ENCODE data around the gene RCOR2. TPM values are rescaled to one million over a fixed set of nuclear protein-coding genes. Genes with fewer than 3 reads are reported as not detected.
A peak's percentile ranks its signal among the peaks of the same experiment; 100 is the strongest.

RCOR2 gene
- total RNA-seq, 2 experiments from 2014 or later: 0.17 to 0.19 TPM

DNA sequence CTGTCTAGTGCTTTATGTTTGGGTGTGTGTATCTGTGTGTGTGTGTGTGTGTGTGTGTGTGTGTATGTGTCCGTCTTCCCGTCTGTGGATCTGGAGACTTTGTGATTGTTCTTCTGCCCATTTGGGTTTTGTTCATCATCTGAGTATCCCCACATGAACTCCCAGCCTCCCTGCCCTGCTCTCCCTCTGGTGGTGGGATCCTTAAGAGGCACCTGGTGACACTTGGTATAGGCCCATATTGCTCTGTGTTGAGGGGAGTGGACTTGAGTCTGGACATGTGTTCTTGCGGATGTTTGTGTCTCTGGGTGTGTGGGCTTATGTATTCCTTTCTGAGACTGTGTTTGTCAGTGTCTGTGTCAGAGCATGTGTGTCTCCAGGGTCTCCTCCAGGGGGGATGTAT lies 15.3 kb downstream of the RCOR2 start:
- H3K4me1 Mint-ChIP-seq (ENCODE audit: low read depth): no peaks in the 10 kb centered on the region
- no peak overlapping the region for H3K27ac Mint-ChIP-seq
- H3K27me3 Mint-ChIP-seq (ENCODE audit: low read depth): no peaks in the 10 kb centered on the region
- no peak overlapping the region for H3K4me3 Mint-ChIP-seq
- intact Hi-C loops (cut with micrococcal nuclease): no loop called here
- no peak for DNase-seq
- peaks cover 31% of the 10 kb centered on the region for H3K36me3 Mint-ChIP-seq (ENCODE audit: low read depth)
- CTCF ChIA-PET: interaction anchor here (0.7 kb wide), 1 partner anchor 65 kb away, joined by 4 read pairs; no protein-coding TSS in a partner anchor
- no peaks in the 10 kb centered on the region for H3K9me3 Mint-ChIP-seq

- no peaks in the 10 kb centered on the region for H3K9me3 Mint-ChIP-seq
- H3K36me3 Mint-ChIP-seq (ENCODE audit: low read depth): peaks cover 31% of the 10 kb centered on the region
- peaks cover 11% of the 10 kb centered on the region for H3K4me1 Mint-ChIP-seq (ENCODE audit: low read depth)
- intact Hi-C loops (cut with micrococcal nuclease): no loop called here
- H3K4me3 Mint-ChIP-seq: no peak overlapping the region
- DNase-seq: no peak
- CTCF ChIA-PET: interaction anchor here (0.9 to 1.3 kb wide), 2 partner anchors 42 to 60 kb away, joined by 3 read pairs; no protein-coding TSS in a partner anchor
- no peaks in the 10 kb centered on the region for H3K27me3 Mint-ChIP-seq (ENCODE audit: low read depth)
- H3K27ac Mint-ChIP-seq: no peak overlapping the region
These were observed 19.4 kb downstream of the RCOR2 start for GRCh38 chr11:63897459-63898146.

DNA sequence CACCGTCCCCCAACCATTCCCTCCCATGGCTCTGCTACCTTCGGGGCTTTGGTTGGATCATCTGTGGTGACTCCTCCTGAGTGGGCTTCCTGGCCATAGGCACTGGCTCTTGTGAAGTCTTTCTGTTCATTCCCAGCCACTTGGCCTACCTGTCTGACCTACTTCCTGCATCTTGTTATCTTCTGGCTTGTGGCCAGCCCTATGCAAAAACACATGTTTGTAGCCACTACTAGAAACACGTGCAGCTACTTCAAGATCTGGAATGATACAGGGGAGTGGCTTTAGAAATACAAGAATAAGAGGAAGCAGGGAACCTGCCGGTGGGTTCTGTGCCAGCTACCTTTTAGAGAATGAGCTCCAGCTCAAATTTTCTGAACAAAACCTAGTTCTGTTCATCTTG lies 20.9 kb downstream of the RCOR2 start:
- intact Hi-C loops (cut with micrococcal nuclease): no loop called here
- H3K36me3 Mint-ChIP-seq (ENCODE audit: low read depth): peaks cover 27% of the 10 kb centered on the region
- H3K27me3 Mint-ChIP-seq (ENCODE audit: low read depth): no peaks in the 10 kb centered on the region
- H3K27ac Mint-ChIP-seq: no peak overlapping the region
- H3K4me1 Mint-ChIP-seq (ENCODE audit: low read depth): peaks cover 25% of the 10 kb centered on the region
- no peak overlapping the region for H3K4me3 Mint-ChIP-seq
- CTCF ChIA-PET: interaction anchor here (0.7 to 1.8 kb wide), 2 partner anchors 10 to 47 kb away, joined by 3 read pairs; no protein-coding TSS in a partner anchor
- DNase-seq: no peak
- H3K9me3 Mint-ChIP-seq: no peaks in the 10 kb centered on the region

- CTCF ChIA-PET: interaction anchor here (1.3 to 2.1 kb wide), 2 partner anchors 10 to 58 kb away, joined by 6 to 7 read pairs; no protein-coding TSS in a partner anchor
These were observed 23.6 kb downstream of the RCOR2 start for GRCh38 chr11:63893355-63893754.

DNA sequence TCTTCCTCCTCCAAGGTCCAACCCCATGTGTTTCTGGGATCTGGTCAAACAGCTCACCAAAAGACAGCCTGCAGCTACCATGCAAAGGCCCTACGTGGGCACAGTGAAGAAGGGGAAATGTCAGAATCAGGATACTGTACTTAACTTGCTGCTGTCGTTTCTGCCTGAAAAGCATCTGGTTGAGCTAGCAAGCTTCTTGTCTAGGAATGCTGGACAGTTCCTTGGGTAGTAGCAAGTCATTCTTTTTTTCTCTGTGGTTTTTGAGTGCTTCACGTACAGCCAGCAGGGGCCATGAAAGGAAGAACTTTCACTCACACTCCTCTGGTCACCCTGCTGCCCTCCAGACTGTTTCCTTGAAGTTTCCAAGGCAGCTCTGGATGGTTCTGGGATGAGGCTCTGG lies 24.7 kb downstream of the RCOR2 start:
- Mint-ChIP-seq H3K4me1 (ENCODE audit: low read depth) (peaks cover 63% of the 10 kb centered on the region), H3K9me3 (no peaks in the 10 kb centered on the region), H3K27ac (no peak overlapping the region), H3K36me3 (ENCODE audit: low read depth) (peaks cover 14% of the 10 kb centered on the region), H3K4me3 (no peak overlapping the region), H3K27me3 (ENCODE audit: low read depth) (no peaks in the 10 kb centered on the region)
- intact Hi-C loops (cut with micrococcal nuclease): no loop called here
- no peak for DNase-seq
- CTCF ChIA-PET: interaction anchor here (1.0 to 2.1 kb wide), 4 partner anchors 9 to 57 kb away, joined by 3 to 7 read pairs (median 6); no protein-coding TSS in a partner anchor

More at GRCh38 chr11:63893355-63893754, 23.6 kb downstream of the RCOR2 start:
- Mint-ChIP-seq H3K36me3 (ENCODE audit: low read depth) (peaks cover 21% of the 10 kb centered on the region), H3K4me1 (ENCODE audit: low read depth) (peaks cover 52% of the 10 kb centered on the region), H3K4me3 (no peak overlapping the region), H3K9me3 (no peaks in the 10 kb centered on the region), H3K27me3 (ENCODE audit: low read depth) (no peaks in the 10 kb centered on the region), H3K27ac (no peak overlapping the region)
- no peak for DNase-seq
- intact Hi-C loops (cut with micrococcal nuclease): no loop called here

DNA sequence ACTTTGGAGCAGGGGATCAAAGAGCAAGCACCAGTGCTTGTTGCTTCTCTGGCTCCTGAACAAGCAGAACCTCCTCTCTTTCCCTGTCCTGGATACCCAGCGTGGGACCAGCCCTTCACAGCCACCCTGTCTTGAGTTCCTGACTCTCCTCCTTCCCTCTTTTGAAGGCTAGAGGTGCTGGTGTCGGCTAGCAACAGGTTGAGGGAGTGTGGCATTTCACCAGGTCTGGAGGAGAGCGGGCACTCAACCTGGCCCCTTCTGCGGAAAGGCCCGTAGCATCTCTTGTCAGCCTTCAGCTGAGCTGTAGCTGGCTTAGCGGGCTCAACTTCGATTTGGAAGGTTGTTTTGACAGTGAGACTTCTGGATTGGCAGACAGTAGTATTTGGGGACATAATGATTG lies 26.6 kb downstream of the RCOR2 start:
- Mint-ChIP-seq H3K4me3 (no peak overlapping the region), H3K9me3 (no peaks in the 10 kb centered on the region), H3K27me3 (ENCODE audit: low read depth) (no peaks in the 10 kb centered on the region), H3K4me1 (ENCODE audit: low read depth) (peaks cover 66% of the 10 kb centered on the region), H3K36me3 (ENCODE audit: low read depth) (peaks cover 3% of the 10 kb centered on the region), H3K27ac (no peak overlapping the region)
- CTCF ChIA-PET: interaction anchor here (1.1 to 1.2 kb wide), 2 partner anchors 51 to 55 kb away, joined by 3 to 4 read pairs; partner anchors contain the start of gene MARK2
- intact Hi-C loops (cut with micrococcal nuclease): no loop called here
- DNase-seq: no peak

DNA sequence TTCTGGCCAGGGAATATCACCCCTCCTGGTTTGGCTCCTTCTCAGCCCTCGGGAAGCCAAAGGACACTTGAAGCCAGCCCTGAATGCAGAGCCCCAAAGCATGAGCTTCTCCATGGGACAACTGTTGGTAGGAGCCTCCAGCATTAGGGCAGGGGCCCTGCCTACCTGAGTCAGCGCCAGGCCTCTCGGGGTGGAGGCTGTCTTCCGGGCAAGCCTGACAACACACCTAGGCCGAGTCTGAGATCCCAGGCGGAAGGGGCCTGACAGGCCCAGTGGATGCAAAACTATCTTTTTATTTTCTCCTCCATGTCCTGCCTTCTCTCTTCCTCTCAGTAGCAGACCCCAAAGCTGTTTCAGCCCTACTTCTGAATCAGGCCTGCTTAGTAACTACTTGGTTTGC lies 27.6 kb downstream of the RCOR2 start:
- intact Hi-C loops (cut with micrococcal nuclease): loop anchor here (2.0 to 5.0 kb wide), 2 partner anchors 23 to 47 kb away; no protein-coding TSS in a partner anchor
- no peak for DNase-seq
- H3K27me3 Mint-ChIP-seq (ENCODE audit: low read depth): no peaks in the 10 kb centered on the region
- peaks cover 72% of the 10 kb centered on the region for H3K4me1 Mint-ChIP-seq (ENCODE audit: low read depth)
- CTCF ChIA-PET: interaction anchor here (0.7 kb wide), 1 partner anchor 12 kb away, joined by 3 read pairs; no protein-coding TSS in a partner anchor
- no peaks in the 10 kb centered on the region for H3K9me3 Mint-ChIP-seq
- peak overlapping the region; percentile 83 for H3K4me3 Mint-ChIP-seq
- H3K36me3 Mint-ChIP-seq (ENCODE audit: low read depth): peaks cover 5% of the 10 kb centered on the region
- H3K27ac Mint-ChIP-seq: no peak overlapping the region

DNA sequence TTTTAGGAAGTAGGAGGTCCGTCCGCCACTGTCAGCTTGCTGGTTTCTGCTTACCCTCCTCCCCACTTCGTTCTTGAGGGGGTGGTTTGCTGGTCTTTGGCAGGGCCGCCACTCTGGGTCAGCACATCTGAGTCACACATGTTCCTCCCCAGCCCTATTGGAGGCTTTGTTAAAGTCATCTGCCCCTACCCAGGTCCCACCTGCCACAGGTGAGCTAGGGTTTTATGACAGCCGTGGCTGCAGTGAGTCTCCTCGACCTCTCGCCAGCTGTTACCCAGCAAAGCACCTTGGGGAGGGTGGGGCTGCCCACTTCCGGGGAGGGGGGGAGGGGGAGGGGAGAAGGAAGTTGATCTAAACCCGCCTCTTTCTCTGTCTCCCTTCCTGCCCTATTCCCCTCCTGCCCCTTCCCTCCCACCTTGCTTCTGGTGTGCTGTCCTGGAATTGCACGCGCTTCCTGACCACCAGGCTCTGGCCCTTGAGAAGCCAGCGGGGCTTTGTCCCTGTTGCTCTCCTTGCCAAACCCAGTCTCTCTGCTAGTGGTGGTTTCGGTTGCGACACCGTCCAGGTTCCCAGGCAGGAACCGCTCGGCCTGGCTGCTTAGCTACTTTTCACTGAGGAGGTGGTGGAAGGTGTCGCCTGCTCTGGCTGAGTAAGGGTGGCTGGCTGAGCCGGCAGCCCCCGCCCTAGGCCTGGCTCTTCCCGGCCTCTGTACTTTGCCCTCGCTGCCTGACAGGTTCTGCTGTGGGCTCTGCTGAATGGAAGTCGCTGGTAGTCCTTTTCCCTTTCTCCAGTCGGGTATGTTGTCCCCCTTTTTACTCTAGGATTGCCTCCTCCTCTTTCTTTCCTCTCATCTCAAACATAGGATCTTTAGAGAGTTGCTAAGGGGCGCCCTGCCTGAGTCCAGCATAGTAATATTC lies 28.5 kb downstream of the RCOR2 start:
- Mint-ChIP-seq H3K4me3 (peak overlapping the region; percentile 83), H3K4me1 (ENCODE audit: low read depth) (peaks cover 79% of the 10 kb centered on the region), H3K27ac (peak overlapping the region; percentile 87), H3K9me3 (no peaks in the 10 kb centered on the region), H3K27me3 (ENCODE audit: low read depth) (no peaks in the 10 kb centered on the region), H3K36me3 (ENCODE audit: low read depth) (peaks cover 5% of the 10 kb centered on the region)
- CTCF ChIA-PET: interaction anchor here (0.6 to 1.0 kb wide), 4 partner anchors 13 to 419 kb away, joined by 3 to 5 read pairs (median 3); no protein-coding TSS in a partner anchor
- intact Hi-C loops (cut with micrococcal nuclease): loop anchor here (2.0 to 5.0 kb wide), 2 partner anchors 22 to 46 kb away; no protein-coding TSS in a partner anchor
- peak; percentile 78 for DNase-seq

GRCh38 chr11:63887386-63887999 lies 29.5 kb downstream of the RCOR2 start:
- intact Hi-C loops (cut with micrococcal nuclease): loop anchor here (5.0 kb wide), 1 partner anchor 45 kb away; no protein-coding TSS in a partner anchor
- Mint-ChIP-seq H3K9me3 (no peaks in the 10 kb centered on the region), H3K36me3 (ENCODE audit: low read depth) (peaks cover 3% of the 10 kb centered on the region), H3K4me3 (no peak overlapping the region), H3K4me1 (ENCODE audit: low read depth) (peaks cover 86% of the 10 kb centered on the region), H3K27ac (no peak overlapping the region), H3K27me3 (ENCODE audit: low read depth) (no peaks in the 10 kb centered on the region)
- no peak for DNase-seq
- CTCF ChIA-PET: interaction anchor here (0.9 kb wide), 1 partner anchor 12 kb away, joined by 3 read pairs; no protein-coding TSS in a partner anchor

GRCh38 chr11:63884196-63884932 lies 32.6 kb downstream of the RCOR2 start:
- intact Hi-C loops (cut with micrococcal nuclease): no loop called here
- peak; percentile 38 for DNase-seq
- Mint-ChIP-seq H3K9me3 (no peaks in the 10 kb centered on the region), H3K36me3 (ENCODE audit: low read depth) (peaks cover 3% of the 10 kb centered on the region), H3K4me3 (no peak overlapping the region), H3K27me3 (ENCODE audit: low read depth) (no peaks in the 10 kb centered on the region), H3K4me1 (ENCODE audit: low read depth) (peaks cover 83% of the 10 kb centered on the region), H3K27ac (no peak overlapping the region)
- CTCF ChIA-PET: interaction anchor here (0.9 to 4.0 kb wide), 3 partner anchors 9 to 47 kb away, joined by 3 to 18 read pairs (median 8); no protein-coding TSS in a partner anchor

GRCh38 chr11:63883791-63884190 lies 33.2 kb downstream of the RCOR2 start:
- no peak for DNase-seq
- Mint-ChIP-seq H3K4me3 (no peak overlapping the region), H3K36me3 (ENCODE audit: low read depth) (peaks cover 3% of the 10 kb centered on the region), H3K9me3 (no peaks in the 10 kb centered on the region), H3K27ac (no peak overlapping the region), H3K27me3 (ENCODE audit: low read depth) (no peaks in the 10 kb centered on the region), H3K4me1 (ENCODE audit: low read depth) (peaks cover 83% of the 10 kb centered on the region)
- CTCF ChIA-PET: interaction anchor here (0.9 to 4.0 kb wide), 4 partner anchors 8 to 46 kb away, joined by 3 to 18 read pairs (median 8); no protein-coding TSS in a partner anchor
- intact Hi-C loops (cut with micrococcal nuclease): no loop called here

Measured in activated naive CD4-positive, alpha-beta T cell treated with anti-CD3 and anti-CD28 coated beads for 36 hours (primary cell).